Dedifferentiated amniotic fluid mesenchymal stem cell (primary cell): ENCODE results near the gene PTPN18.

ENCODE experiments used
- DNase-seq: peaks from one replicate; pipeline ENCODE4 v3.0.0-alpha.2; 2016; ENCODE audit errors: extremely low spot score

The PTPN18 gene

DNA sequence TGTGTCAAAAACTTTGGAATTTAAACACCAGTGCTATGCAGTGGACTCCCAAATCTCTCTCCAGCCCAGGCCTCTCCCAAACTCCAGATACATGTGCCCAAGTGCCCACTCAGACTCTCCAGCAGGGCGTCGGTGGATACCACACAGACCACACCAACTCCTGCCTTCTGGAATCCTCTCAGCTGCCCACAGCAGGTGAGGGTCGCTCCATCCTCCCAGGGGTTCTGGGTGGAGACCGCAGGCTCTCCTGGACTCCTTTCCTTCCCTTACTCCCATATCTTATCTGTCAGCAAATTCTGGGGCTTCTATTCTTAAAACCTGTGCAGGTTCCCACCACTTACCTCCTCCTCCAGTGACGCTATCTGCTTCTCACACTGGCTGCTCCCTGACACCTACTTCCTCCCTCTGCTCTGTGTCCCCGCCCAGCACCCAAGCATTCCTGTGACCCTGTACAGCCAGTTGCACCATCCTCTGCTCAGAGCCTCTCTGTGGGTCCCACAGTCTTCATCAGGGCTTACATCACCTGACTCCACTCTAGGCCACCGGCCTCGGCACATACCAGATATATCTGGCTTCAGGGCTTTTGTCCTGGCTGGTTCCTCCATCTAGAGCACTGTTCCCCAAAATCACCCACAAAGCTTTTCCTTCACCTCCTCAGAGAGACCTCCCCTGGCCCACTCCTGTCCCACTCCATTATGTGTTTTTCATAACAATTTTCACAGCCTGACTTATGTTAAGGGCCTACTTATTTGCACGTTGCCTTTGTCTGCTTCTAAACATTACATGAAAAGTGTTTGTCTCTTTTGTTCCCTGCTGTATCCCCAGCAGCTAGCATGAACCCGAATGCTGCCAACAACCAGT lies 15.7 kb upstream of the PTPN18 start:
- no peak for DNase-seq

DNA sequence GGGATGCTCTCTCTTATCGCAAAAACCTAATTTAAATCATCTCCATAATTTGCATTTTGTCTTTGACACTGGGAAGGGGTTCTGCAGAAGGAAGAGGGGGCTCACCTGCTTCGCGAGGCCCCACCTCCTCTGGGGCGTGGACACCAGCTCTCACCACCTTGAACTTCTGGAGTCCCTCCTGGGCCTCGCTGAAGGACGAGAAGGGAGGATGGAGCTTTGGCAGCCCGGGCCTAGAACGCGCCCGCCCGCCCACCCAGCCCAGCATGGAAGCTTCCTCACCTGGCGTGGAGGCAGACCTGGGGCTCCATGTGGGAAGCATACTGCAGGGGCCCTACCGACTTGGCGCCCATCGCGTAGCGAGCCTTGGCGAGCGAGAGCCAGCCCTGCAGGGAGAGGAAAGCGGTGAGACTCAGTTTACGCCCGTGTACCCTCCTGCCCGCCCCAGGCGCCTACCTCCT lies 14.3 kb upstream of the PTPN18 start:
- DNase-seq, result no peak

DNA sequence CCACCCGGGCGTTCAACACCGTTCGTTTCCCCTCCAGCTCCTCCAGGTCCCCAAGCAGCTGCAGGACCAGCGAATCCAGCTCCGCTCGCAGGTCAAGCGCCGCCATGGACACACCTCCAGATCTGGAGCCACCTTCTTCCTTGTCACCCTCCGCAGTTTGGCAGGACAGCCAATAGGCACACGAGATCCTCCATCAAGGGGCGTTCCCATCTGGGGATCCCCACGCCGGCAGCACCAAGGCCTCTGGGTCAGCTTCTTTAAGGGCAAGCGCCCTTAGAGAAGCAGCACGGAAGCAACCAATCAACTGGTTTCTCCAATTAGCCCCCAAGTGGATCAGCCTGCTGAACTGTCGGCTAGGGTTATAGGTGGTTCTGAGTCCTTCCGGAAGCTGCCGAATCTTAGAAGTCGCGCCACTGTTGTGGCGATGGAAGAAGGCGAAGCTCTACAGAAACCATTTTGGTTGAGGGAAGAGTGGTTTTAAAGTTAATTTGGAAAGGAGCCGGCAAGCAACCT lies 13.8 kb upstream of the PTPN18 start:
- peak; percentile 92 for DNase-seq

DNA sequence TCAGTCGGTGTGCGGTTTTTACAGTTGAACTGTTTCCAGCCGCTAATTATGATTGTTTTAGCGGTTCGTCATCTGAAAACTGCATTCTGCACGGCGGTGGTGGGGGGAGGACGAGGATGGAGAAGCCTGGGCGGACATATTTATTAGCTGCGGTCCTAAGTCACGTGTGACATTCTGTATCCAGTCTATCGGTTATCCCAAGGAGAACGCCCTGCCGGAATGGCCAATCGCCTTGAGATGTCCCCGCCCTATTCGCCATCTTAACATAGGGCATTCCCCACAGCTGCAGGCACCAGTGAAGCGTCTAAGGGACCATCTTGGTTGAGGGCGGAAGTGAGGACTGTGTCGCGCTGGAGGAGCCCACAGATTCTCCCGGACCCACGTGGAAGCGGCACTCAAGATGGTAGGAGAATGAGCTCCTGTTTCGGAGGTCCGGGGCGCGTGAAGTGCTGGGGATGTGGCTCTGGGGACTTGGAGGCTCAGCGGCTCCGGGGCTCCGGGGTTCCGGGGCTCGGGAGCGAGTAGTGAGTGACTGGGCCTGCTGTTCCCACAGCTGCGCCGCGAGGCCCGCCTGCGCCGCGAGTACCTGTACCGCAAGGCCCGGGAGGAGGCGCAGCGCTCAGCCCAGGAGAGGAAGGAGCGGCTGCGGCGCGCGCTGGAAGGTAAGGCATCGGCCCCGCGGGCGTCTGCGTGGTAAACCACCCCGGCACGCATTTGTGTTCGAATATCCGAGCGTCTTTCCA lies 13.2 kb upstream of the PTPN18 start, which contains the start of gene IMP4:
Gene IMP4 (plus strand): TSS at position 365 of the 743 bp plus-strand sequence. CDS start 36 bp downstream, at position 401.
- peak; percentile 100 for DNase-seq

DNA sequence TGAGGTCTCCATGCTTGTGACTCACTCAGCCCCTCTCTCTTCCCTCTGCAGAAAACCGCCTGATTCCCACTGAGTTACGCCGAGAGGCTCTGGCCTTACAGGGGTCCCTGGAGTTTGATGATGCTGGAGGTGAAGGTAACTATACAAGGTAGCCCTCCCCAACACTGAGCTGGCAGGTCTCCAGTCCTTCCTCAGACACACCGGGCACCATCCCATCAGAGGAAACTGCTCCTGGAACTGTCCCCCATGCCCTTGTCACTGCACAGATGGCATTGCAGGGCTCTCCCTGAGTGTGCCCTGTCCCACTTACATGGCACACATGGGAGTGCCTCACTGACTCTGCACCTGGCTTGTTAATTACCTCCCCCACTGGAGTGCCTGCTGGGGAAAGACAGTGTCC lies 11.3 kb upstream of the PTPN18 start:
- no peak for DNase-seq

DNA sequence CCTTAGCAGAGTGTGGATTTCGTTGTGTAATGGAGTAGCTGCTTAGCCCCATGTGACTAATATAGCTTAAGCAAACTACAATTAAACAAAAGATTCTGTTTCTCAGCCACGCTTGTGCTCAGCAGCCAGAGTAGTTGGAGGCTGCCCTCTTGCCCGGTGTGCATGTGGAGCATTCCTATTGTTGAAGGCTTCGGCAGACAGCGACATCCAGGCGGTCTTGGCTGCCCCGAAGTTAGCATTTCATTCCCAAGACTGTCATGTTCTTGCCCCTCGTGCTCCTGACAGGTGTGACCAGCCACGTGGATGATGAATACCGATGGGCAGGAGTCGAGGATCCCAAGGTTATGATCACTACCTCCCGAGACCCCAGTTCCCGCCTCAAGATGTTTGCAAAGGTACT lies 10.8 kb upstream of the PTPN18 start:
- no peak for DNase-seq

DNA sequence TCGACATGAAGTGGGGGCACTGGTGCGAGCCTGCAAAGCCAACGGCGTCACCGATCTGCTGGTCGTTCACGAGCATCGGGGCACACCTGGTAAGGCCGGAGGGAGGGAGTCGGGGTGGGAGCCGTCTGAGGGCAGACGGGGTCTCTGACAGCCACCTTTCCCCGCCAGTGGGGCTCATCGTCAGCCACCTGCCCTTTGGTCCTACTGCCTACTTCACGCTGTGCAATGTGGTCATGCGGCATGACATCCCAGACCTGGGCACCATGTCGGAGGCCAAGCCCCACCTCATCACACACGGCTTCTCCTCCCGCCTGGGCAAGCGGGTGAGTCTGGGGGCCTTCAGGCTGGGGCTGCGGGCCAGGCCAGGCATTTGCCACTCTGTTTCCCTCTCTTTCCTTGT lies 10.2 kb upstream of the PTPN18 start:
- no peak for DNase-seq

DNA sequence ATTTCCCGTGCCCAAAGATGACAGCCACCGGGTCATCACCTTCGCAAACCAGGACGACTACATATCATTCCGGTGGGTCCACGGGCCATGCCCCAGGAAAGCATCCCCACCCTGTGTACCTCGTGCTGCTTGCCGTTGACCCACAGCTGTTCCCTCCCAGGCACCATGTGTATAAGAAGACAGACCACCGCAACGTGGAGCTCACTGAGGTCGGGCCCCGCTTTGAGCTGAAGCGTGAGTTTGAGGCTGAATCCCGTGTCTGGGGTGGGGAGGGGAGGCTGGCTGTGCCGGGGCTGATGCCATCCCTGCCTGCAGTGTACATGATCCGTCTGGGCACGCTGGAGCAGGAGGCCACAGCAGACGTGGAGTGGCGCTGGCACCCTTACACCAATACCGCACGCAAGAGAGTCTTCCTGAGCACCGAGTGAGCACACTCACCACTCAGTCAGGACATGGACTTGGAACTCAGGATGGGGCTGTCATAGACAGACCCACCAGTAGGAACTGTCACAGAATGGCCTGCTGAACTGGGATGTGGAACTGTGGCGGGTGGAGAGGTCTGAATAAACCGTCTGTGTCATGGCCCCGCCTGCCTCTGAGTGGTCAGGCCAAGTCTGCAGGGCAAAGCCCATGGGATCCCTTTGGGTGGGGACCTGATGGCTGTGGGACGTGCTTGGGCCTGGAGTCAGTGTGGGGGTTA lies 9.7 kb upstream of the PTPN18 start:
- DNase-seq, result no peak

DNA sequence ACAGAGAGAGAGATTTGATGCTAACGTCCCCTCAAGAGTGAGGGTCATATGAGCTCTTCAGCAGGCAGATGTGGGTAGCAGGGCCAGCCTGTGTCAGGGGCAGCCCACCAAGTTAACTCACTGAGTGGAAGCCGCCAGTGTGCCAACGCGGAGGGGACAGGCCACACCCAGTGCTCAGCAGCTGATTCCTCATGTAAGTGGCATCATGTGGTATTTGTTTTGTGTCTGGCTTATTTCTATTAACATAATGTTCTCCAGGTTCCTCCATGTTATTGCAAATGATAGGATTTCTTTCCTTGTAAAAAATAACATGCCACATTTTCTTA lies 9.2 kb upstream of the PTPN18 start:
- no peak for DNase-seq

DNA sequence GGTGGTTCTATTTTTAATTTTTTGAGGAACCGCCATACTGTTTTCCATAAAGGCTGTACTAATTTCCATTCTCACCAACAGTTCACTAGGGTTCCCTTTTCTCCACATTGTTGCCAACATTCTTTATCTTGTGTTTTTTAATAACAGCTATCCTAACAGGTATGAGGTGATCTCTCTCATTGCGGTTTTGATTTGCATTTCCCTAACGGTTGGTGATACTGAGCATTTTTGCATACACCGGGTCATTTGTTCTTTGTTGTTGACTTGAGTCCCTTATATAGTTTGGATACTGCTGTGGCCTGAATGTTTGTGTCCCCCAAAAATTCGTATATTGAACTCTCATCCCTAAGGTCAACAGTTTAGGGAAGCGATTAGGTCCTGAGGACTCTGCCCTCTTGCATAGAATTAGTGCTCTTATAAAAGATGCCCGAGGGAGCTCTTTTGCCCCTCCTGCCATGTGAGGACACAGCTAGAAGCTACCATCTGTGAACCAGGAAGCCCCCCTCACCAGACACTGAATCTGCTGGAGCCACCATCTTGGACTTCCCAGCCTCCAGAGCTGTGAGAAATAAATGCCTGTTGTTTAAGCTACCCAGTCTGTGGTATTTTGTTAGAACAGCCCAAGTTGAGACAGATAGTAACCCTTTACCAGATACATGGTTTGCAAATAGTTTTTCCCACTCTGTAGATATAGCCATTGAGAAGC lies 8.5 kb upstream of the PTPN18 start:
- no peak for DNase-seq

DNA sequence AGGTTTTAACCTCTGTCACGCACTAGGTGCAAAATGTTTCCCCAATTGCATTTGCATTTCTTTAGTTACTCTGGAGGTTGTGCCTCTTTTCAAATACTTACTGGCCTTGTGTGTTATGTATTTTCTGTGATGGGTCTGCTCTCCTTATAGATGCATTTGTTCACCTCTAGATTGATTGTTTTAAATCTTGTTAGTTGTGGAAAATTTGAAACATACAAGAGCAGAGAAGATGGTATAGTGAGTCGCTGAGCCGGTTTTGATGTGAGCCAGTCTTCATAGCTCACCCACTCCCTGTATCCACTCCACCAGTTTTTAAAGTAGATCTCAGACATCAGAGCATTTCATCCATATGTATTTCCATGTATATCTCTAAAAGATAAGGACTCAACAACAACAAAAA lies 6.7 kb upstream of the PTPN18 start:
- no peak for DNase-seq

DNA sequence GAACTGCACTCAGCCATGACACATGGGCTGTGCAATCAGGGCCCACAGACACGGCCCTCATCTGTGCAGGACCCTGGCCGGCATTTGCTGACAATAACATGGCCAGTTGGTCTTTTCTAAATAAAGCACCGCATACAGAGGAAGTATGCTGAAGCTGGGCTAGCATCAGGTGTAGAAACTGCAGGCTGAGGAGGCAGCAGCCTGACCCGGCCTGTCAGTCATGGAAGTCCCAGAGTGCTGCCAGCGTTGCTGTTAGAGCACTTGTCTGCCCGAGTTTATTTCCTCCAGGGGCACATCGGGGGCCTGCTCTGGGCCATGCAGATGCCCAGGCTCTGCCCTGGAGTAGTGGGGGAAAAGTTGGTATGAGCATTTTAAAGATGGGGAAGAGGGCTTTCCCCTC lies 4.1 kb upstream of the PTPN18 start:
- no peak for DNase-seq

DNA sequence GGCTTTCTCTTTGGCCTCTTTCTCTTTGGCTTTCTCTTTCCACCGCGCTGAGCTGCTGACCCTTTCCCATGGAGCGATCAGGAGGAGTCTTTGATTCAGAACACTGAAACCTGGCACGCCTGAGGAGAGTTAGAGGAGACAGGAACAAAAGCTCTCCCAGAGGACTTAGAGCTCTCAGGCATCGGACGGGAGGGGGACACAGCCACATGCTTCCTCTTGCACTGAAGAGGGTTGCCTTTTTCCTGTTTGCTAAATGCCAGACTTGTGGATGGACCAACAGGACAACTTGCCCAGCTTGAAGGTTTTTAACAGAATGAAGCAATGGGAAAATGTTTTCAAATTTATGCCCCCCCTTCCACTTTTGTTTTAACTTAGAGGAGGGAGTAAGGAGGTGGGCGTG lies 3.6 kb upstream of the PTPN18 start:
- no peak for DNase-seq

DNA sequence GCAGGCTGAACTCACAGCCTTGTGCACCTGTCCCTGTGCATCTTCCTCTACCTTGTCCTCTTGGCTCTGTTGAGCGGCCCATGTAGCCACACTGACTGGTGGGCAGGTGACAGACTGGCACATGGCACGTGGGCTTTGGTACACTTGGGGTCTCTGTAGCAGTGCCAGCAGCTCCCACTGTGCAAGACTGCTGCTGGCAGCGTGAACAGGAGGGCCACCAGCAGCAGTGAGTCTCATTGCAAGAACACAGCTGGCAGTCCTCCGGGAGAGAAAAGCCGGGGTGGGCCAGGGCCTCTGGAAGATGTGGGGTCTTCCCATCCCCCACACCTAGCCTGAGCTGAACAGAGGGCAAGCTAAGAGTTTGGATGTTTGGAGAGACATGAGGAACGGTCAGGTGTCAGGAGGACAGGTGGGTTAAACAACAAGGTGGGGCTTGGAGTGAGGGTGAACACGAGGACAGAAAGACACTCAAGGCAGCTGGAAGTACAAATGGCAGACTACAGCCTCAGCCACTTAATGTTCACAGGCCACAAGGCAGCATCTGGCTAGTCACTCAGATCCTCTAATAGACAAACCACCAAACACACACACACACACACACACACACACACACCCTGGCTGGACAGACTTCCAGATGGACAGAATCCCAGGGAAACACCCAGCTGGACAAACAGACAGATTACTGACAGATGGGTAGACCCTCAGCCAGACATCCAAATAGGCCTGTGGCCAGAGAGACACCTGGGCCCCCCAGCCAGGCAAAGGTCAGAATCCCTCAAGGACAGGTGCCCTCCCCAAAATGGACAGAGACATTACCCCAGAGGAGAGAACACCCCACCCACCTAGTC lies 2.3 kb upstream of the PTPN18 start:
- no peak for DNase-seq

DNA sequence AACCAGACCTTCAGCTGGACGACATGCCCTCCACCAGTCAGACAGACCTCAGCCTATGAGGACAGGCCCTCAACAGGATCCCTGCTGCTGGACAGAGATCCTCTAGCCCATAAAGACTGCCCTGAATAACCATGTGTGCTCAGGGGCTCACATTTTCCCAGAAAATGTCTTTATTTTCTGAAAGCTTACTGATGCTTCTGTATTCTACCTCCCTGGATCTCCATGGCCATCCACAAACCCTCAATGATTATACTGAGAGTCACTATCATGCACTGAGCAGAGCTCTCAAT lies 1.8 kb upstream of the PTPN18 start:
- no peak for DNase-seq

DNA sequence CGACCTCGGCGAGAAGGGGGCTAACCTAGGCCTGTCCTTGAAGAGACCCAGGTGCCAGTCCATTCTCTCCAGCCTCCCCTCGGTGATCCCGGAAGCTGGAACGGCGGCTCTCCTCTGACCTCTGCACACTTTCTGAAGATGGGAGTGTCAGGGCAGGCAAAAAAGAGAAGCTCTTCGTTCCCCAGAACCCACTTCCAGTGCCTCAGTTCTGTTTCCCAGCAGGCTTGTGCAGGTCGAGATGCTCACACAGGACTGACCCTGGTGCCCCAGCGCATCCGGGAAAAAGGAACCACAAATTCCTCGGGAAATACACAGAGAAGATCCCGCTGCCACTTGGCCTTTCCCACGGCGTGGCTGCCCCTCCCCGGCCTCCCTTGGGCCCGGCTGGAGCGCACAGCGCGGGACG lies 681 bp upstream of the PTPN18 start:
- DNase-seq, result no peak

DNA sequence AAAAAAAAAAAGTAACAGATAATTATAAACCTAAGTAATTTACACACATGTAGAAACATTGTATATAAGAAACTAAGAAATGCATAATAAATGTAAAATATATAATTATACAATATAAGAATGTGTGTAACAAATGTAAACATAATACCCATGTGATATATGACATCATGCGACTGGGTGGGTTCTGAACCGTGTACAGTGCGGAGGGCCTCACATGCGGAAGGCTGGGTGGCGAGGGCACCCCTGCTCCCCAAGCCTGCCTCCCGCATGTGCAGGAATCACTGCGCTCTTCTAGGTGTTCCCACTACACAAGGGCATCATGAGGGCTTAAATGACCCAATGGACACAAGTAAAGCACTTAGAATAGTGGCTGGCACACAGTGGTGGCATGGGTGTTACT lies 2.0 kb downstream of the PTPN18 start:
- no peak for DNase-seq

DNA sequence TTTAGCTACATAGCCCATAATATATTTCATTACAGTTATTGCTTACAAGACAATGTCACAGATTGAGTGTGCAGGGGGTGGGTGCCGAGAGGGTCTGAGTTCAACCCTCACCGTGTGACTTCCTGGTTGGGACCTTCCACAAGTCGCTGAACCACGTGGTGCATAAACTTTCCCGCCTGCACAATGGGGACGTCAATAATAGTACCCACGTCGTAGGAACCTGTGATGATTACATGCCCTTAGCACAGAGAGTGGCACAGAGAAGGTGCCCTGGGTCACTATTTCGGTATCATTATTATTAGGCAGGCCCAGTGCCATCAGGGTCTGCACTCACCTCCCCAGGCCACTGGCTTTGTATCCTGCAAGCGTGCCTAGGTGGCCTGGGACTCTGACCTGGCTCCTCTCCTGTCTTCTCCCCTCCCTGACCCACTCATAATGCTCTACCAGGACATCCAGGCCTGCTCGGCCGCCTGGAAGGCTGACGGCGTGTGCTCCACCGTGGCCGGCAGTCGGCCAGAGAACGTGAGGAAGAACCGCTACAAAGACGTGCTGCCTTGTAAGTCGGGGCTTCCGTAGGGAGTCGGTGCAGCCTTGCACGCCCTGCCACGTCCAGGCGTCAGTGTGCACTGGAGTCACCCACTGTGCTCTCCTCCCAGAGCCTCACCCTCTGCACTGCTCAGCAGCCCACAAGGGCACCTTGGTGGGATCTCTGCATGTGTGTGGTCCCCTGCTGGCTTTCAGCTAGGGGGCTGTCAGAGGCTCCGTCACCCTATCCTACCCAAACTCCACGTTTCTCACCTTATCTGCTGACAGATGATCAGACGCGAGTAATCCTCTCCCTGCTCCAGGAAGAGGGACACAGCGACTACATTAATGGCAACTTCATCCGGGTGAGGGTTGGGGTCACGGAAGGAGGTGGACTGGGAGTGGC lies 2.8 kb downstream of the PTPN18 start:
- DNase-seq, result no peak

DNA sequence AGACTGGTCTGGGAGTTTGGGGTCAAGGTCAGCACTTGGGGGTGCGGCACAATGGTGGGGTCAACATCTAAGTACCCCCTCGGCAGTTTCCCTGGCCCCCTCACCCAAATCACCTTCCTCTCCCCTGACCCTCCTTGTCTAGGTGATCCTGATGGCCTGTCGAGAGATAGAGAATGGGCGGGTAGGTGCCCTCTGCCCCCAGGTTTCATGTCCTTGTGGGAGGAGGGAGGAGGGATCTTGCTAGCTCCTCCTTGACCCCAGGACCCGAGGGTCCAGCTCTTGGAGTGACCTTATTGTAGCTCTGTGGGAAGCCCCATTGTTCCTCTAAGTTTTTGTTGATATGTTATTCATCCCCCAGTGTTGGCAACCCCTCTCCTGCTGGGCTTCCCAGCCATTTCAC lies 3.6 kb downstream of the PTPN18 start:
- DNase-seq, result no peak

DNA sequence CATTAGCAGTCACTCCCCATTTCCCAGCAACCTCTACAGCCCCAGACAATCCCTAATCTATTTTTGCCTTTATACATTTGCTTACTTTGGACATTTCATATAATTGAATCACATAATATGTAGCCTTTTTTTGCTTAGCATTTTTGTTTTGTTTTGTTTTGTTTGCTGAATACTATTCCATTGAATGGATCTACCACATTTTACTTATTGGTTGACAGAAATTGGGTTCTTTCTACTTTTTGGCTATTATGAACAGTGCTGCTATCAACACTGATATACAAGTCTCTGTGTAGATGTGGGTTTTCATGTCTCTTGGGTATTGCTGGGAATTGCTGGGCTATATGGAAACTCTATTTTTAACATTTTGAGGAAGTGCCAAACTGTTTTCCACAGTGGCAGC lies 7.6 kb downstream of the PTPN18 start:
- DNase-seq, result no peak
